Loucy (cell line): Measurements from ENCODE around the gene NKX1-1.
A peak's percentile ranks its signal among the peaks of the same experiment; 100 is the strongest.

Source experiments
- H2AFZ ChIP-seq: fragments of 200-600 bp; sonication (generic); 2 replicates; pipeline ENCODE4 v1.6.0; 2016; ENCODE audit warnings: antibody characterized with exemption, mild to moderate bottlenecking, low read length, moderate library complexity
- H3F3A ChIP-seq: fragments of 200-600 bp; 2 replicates; pipeline ENCODE4 v1.6.0; 2016; ENCODE audit warnings: antibody characterized with exemption, low read depth, mild to moderate bottlenecking
- H3K27me3 ChIP-seq: fragments of 200-600 bp; sonication (generic); 2 replicates; pipeline ENCODE4 v1.6.1; 2014; ENCODE audit warnings: low read length, mild to moderate bottlenecking; ENCODE audit not compliant: insufficient read depth, poor library complexity, severe bottlenecking
- H3K36me3 ChIP-seq: fragments of 200-600 bp; sonication (generic); 2 replicates; pipeline ENCODE4 v1.6.1; 2016; ENCODE audit warnings: low read length; ENCODE audit not compliant: insufficient read depth
- H3K4me1 ChIP-seq: fragments of 200-600 bp; sonication (generic); 2 replicates; pipeline ENCODE4 v1.5.1; 2014; ENCODE audit warnings: low read length, mild to moderate bottlenecking; ENCODE audit not compliant: insufficient read depth, poor library complexity, severe bottlenecking
- H3K4me2 ChIP-seq: fragments of 200-600 bp; sonication (generic); 2 replicates; pipeline ENCODE4 v1.6.0; 2014; ENCODE audit warnings: antibody characterized with exemption, low read length, low read depth, mild to moderate bottlenecking; ENCODE audit not compliant: poor library complexity, severe bottlenecking
- H3K4me3 ChIP-seq: fragments of 200-600 bp; sonication (generic); 2 replicates; pipeline ENCODE4 v1.5.1; 2014; ENCODE audit warnings: low read length, mild to moderate bottlenecking, mixed read lengths; ENCODE audit not compliant: poor library complexity, severe bottlenecking
- H3K79me2 ChIP-seq: fragments of 200-600 bp; sonication (generic); 2 replicates; pipeline ENCODE4 v1.6.1; 2014; ENCODE audit warnings: low read length; ENCODE audit not compliant: insufficient read depth
- H3K9ac ChIP-seq: fragments of 200-600 bp; sonication (generic); 2 replicates; pipeline ENCODE4 v1.6.0; 2014; ENCODE audit warnings: mild to moderate bottlenecking, low read depth, low read length, moderate library complexity; ENCODE audit not compliant: poor library complexity, severe bottlenecking
- H3K9me2 ChIP-seq: fragments of 200-600 bp; sonication (generic); replicated peaks from 2 replicates; pipeline ENCODE4 v1.6.1; 2016; ENCODE audit warnings: low read depth, low read length, mixed read lengths
- H3K9me3 ChIP-seq: fragments of 200-600 bp; sonication (generic); 2 replicates; pipeline ENCODE4 v1.6.1; 2014; ENCODE audit warnings: mild to moderate bottlenecking, antibody characterized with exemption, low read length, low read depth; ENCODE audit not compliant: insufficient read depth
- H4K20me1 ChIP-seq: fragments of 200-600 bp; sonication (generic); 2 replicates; pipeline ENCODE4 v1.6.0; 2014; ENCODE audit warnings: antibody characterized with exemption, low read length, mild to moderate bottlenecking; ENCODE audit not compliant: insufficient read depth, poor library complexity, severe bottlenecking
- CTCF ChIP-seq: fragments of 200-600 bp; sonication (generic); conservative IDR thresholded peaks from 2 replicates; pipeline ENCODE4 v1.5.1; 2014; ENCODE audit warnings: mild to moderate bottlenecking, antibody characterized with exemption, low read length
- EZH2phosphoT487 ChIP-seq: fragments of 200-600 bp; IDR thresholded peaks from 2 replicates; pipeline ENCODE4 v1.6.1; 2018; ENCODE audit warnings: antibody characterized with exemption, mild to moderate bottlenecking, moderate library complexity, borderline replicate concordance

NKX1-1 gene

GRCh38 chr4:1356181-1356998, 49.9 kb downstream of the NKX1-1 start:
- Histone ChIP-seq H3K4me3 (no peak overlapping the region), H3K4me2 (no peak overlapping the region), H3K9ac (no peak overlapping the region), H4K20me1 (peaks cover 4% of the 10 kb centered on the region), H3F3A (no peaks in the 10 kb centered on the region), H3K9me3 (no peaks in the 10 kb centered on the region), H3K4me1 (no peaks in the 10 kb centered on the region), H3K79me2 (no peaks in the 10 kb centered on the region), H3K36me3 (no peaks in the 10 kb centered on the region; the same call in 1 of the 2 replicates), H3K9me2 (no peaks in the 10 kb centered on the region), H3K27me3 (no peaks in the 10 kb centered on the region), H2AFZ (no peak overlapping the region)
- TF ChIP-seq EZH2phosphoT487: no peak
- TF ChIP-seq CTCF: peak; percentile 87

- no peak overlapping the region for H3K9ac ChIP-seq
- H3K4me2 ChIP-seq: no peak overlapping the region
- H3K27me3 ChIP-seq: no peaks in the 10 kb centered on the region
- H3K9me3 ChIP-seq: no peaks in the 10 kb centered on the region
- TF ChIP-seq EZH2phosphoT487: no peak
- H3K9me2 ChIP-seq: no peaks in the 10 kb centered on the region
- H3K79me2 ChIP-seq: no peaks in the 10 kb centered on the region
- no peak overlapping the region for H2AFZ ChIP-seq
- no peaks in the 10 kb centered on the region; the same call in 1 of the 2 replicates for H3K36me3 ChIP-seq
- no peak overlapping the region for H3K4me3 ChIP-seq
- no peaks in the 10 kb centered on the region for H3K4me1 ChIP-seq
- H3F3A ChIP-seq: no peaks in the 10 kb centered on the region
- peaks cover 4% of the 10 kb centered on the region for H4K20me1 ChIP-seq
These were observed 50.9 kb downstream of the NKX1-1 start for GRCh38 chr4:1355378-1355777.

- Histone ChIP-seq H2AFZ (no peak overlapping the region), H3K4me2 (no peak overlapping the region), H3K4me3 (no peak overlapping the region), H3K9me3 (no peaks in the 10 kb centered on the region), H4K20me1 (peaks cover 4% of the 10 kb centered on the region), H3K9ac (no peak overlapping the region), H3F3A (no peaks in the 10 kb centered on the region), H3K36me3 (no peaks in the 10 kb centered on the region; the same call in 1 of the 2 replicates), H3K27me3 (no peaks in the 10 kb centered on the region), H3K79me2 (no peaks in the 10 kb centered on the region), H3K4me1 (peaks cover 4% of the 10 kb centered on the region), H3K9me2 (no peaks in the 10 kb centered on the region)
- TF ChIP-seq CTCF (no peak), EZH2phosphoT487 (no peak)
These were observed 51.3 kb downstream of the NKX1-1 start for GRCh38 chr4:1354983-1355275.
